ENCODE results near the gene EGFL7. TPM values are rescaled to one million over a fixed set of nuclear protein-coding genes. Genes with fewer than 3 reads are reported as not detected.

EGFL7 gene
- total RNA-seq, 1 experiment from 2014 or later = 54.6 TPM

GRCh38 chr9:136614372-136614922 lies 48.3 kb upstream of the EGFL7 start:
- no peak overlapping the region for H3K27ac Mint-ChIP-seq
- ATAC-seq = no peak
- TF ChIP-seq PRDM15 (CRISPR knock-in tag; IDR thresholded peaks at IDR 0.05) (no peak), HMGXB4 (CRISPR knock-in tag; IDR thresholded peaks at IDR 0.05) (peak; percentile 11; the same call in 1 of the 2 replicates)

GRCh38 chr9:136614967-136615623 lies 47.6 kb upstream of the EGFL7 start:
- TF ChIP-seq TEAD1 (CRISPR knock-in tag; IDR thresholded peaks at IDR 0.05) = no peak
- 0 out of 2 replicates have a peak, but pooled peaks have one; percentile 54 for TF ChIP-seq RELA (CRISPR knock-in tag; IDR thresholded peaks at IDR 0.05; ENCODE audit: borderline replicate concordance)
- TF ChIP-seq ETV6 (CRISPR knock-in tag; IDR thresholded peaks at IDR 0.05) = no peak
- TF ChIP-seq NR3C1 (CRISPR knock-in tag; conservative IDR thresholded peaks at IDR 0.05; ENCODE audit: low read depth) = no peak
- TF ChIP-seq CBFB (CRISPR knock-in tag; IDR thresholded peaks at IDR 0.05; ENCODE audit: low read depth) = no peak
- no peak for TF ChIP-seq ZNF219 (CRISPR knock-in tag; IDR thresholded peaks at IDR 0.05; ENCODE audit: borderline replicate concordance)
- no peak for TF ChIP-seq JUN (CRISPR knock-in tag; IDR thresholded peaks at IDR 0.05)
- TF ChIP-seq ZNF263 (CRISPR knock-in tag; IDR thresholded peaks at IDR 0.05; ENCODE audit: low read depth) = no peak
- no peak for TF ChIP-seq ESRRA (CRISPR knock-in tag; IDR thresholded peaks at IDR 0.05; ENCODE audit: borderline replicate concordance)
- TF ChIP-seq MAX (CRISPR knock-in tag; IDR thresholded peaks at IDR 0.05) = peak; percentile 44; the same call in 1 of the 2 replicates
- Mint-ChIP-seq H3K9me3 (no peaks in the 10 kb centered on the region), H3K4me1 (peaks cover 8% of the 10 kb centered on the region), H3K36me3 (no peaks in the 10 kb centered on the region), H3K4me3 (no peak overlapping the region), H3K27ac (no peak overlapping the region; the same call in 1 of the 2 replicates), H3K27me3 (ENCODE audit: low read depth) (no peaks in the 10 kb centered on the region; the same call in 1 of the 2 replicates)
- ChIA-PET CTCF (interaction anchor here (1.6 to 2.3 kb wide), 2 partner anchors 10 to 11 kb away, joined by 6 read pairs; no protein-coding TSS in a partner anchor), POLR2A (no interaction called here)
- ATAC-seq (peak; percentile 71), DNase-seq (ENCODE audit: low spot score) (peak; percentile 58)

More at GRCh38 chr9:136614372-136614922, 48.3 kb upstream of the EGFL7 start:
- no peak overlapping the region for H3K4me3 Mint-ChIP-seq
- no peaks in the 10 kb centered on the region for H3K36me3 Mint-ChIP-seq
- no peak for DNase-seq (ENCODE audit: low spot score)
- CTCF ChIA-PET = interaction anchor here (0.6 to 2.3 kb wide), 3 partner anchors 10 to 755 kb away, joined by 3 to 6 read pairs (median 6); no protein-coding TSS in a partner anchor
- POLR2A ChIA-PET = no interaction called here
- H3K9me3 Mint-ChIP-seq = no peaks in the 10 kb centered on the region
- H3K27me3 Mint-ChIP-seq (ENCODE audit: low read depth) = no peaks in the 10 kb centered on the region; the same call in 1 of the 2 replicates
- H3K4me1 Mint-ChIP-seq = peaks cover 8% of the 10 kb centered on the region

- ATAC-seq (peak; percentile 43), DNase-seq (ENCODE audit: low spot score) (no peak)
- no peaks in the 10 kb centered on the region for H3K9me3 Mint-ChIP-seq
- peaks cover 8% of the 10 kb centered on the region for H3K4me1 Mint-ChIP-seq
- POLR2A ChIA-PET = no interaction called here
- CTCF ChIA-PET = interaction anchor here (0.7 kb wide), 1 partner anchor 9 kb away, joined by 3 read pairs; no protein-coding TSS in a partner anchor
- no peaks in the 10 kb centered on the region for H3K36me3 Mint-ChIP-seq
- H3K4me3 Mint-ChIP-seq = no peak overlapping the region
- H3K27me3 Mint-ChIP-seq (ENCODE audit: low read depth) = no peaks in the 10 kb centered on the region; the same call in 1 of the 2 replicates
- no peak overlapping the region; the same call in 1 of the 2 replicates for H3K27ac Mint-ChIP-seq
- TF ChIP-seq MYBL2 (CRISPR knock-in tag; IDR thresholded peaks at IDR 0.05) (no peak), SMAD3 (CRISPR knock-in tag; IDR thresholded peaks at IDR 0.05; ENCODE audit: borderline replicate concordance) (no peak), ZSCAN18 (CRISPR knock-in tag; IDR thresholded peaks at IDR 0.05) (no peak), ATF2 (CRISPR knock-in tag; IDR thresholded peaks at IDR 0.05; ENCODE audit: borderline replicate concordance, low read depth) (no peak), ZNF232 (CRISPR knock-in tag; IDR thresholded peaks at IDR 0.05) (no peak), ESRRA (CRISPR knock-in tag; IDR thresholded peaks at IDR 0.05; ENCODE audit: borderline replicate concordance) (no peak), ZNF671 (CRISPR knock-in tag; IDR thresholded peaks at IDR 0.05) (no peak), USF2 (CRISPR knock-in tag; IDR thresholded peaks at IDR 0.05) (no peak), ZNF263 (CRISPR knock-in tag; IDR thresholded peaks at IDR 0.05; ENCODE audit: low read depth) (no peak)
Measured at GRCh38 chr9:136615631-136616306, 46.9 kb upstream of the EGFL7 start.
